GM12875 (cell line): Measurements from ENCODE around the gene IZUMO4.

ENCODE experiments used
- H3K4me3 ChIP-seq: one replicate; pipeline ENCODE4 v1.5.1; 2011; ENCODE audit warnings: low read depth, low read length, control low read depth
- CTCF ChIP-seq: IDR thresholded peaks from 2 replicates; pipeline ENCODE4 v1.5.1; 2011; ENCODE audit warnings: low read depth, mild to moderate bottlenecking, control low read depth, inconsistent platforms, low read length, moderate library complexity, borderline replicate concordance; ENCODE audit not compliant: insufficient read depth

The IZUMO4 gene

GRCh38 chr19:2112516-2113320 is 16.0 kb downstream of the IZUMO4 start:
- H3K4me3 ChIP-seq, result no peak overlapping the region
- TF ChIP-seq CTCF, result no peak

- TF ChIP-seq CTCF, result no peak
- H3K4me3 ChIP-seq, result no peak overlapping the region
Measured at GRCh38 chr19:2113439-2114211, 16.9 kb downstream of the IZUMO4 start.

- no peak overlapping the region for H3K4me3 ChIP-seq
- no peak for TF ChIP-seq CTCF
Measured at GRCh38 chr19:2114218-2114617, 17.5 kb downstream of the IZUMO4 start.

GRCh38 chr19:2114821-2115220 is 18.1 kb downstream of the IZUMO4 start:
- no peak overlapping the region for H3K4me3 ChIP-seq
- TF ChIP-seq CTCF, result no peak

GRCh38 chr19:2115324-2115723 is 18.6 kb downstream of the IZUMO4 start:
- no peak overlapping the region for H3K4me3 ChIP-seq
- TF ChIP-seq CTCF, result no peak

- TF ChIP-seq CTCF, result no peak
- H3K4me3 ChIP-seq, result no peak overlapping the region
Measured at GRCh38 chr19:2115911-2116426, 19.3 kb downstream of the IZUMO4 start.
